Left ventricle myocardium inferior (tissue), 1 donor: ENCODE results near the gene CDK16. TPM values are rescaled to one million over a fixed set of nuclear protein-coding genes. Genes with fewer than 3 reads are reported as not detected.

ENCODE experiments used
- DNase-seq: peaks from one replicate; pipeline ENCODE4 v3.0.0-alpha.2; 2020
- H3K27ac ChIP-seq: fragments of 200-600 bp; replicated peaks from 2 replicates; pipeline ENCODE4 v1.8.0; 2021
- H3K27me3 ChIP-seq: fragments of 200-600 bp; 2 replicates; pipeline ENCODE4 v1.8.0; 2021; ENCODE audit warnings: low read depth
- H3K36me3 ChIP-seq: fragments of 200-600 bp; 2 replicates; pipeline ENCODE4 v1.8.0; 2021
- H3K4me1 ChIP-seq: fragments of 200-600 bp; 2 replicates; pipeline ENCODE4 v1.8.0; 2021
- H3K4me3 ChIP-seq: fragments of 200-600 bp; 2 replicates; pipeline ENCODE4 v1.8.0; 2021; ENCODE audit warnings: mild to moderate bottlenecking, moderate library complexity
- H3K9me3 ChIP-seq: fragments of 200-600 bp; replicated peaks from 2 replicates; pipeline ENCODE4 v1.8.0; 2021
- intact Hi-C: fragments of 100-400 bp; cut with micrococcal nuclease; formaldehyde crosslinking; loops from one replicate; pipeline ENCODE4 v1.11.0; 2022
- total RNA-seq: library from RNA; stranded (reverse); fragmentation: NEBNext Ultra II Directional; extraction: Animal tissue kit (Norgen Biotek cat#: 25700); gene quantifications from one replicate; pipeline ENCODE4 v1.2.1, GENCODE V29; 2021
- TF ChIP-seq, protein P1 (sequence below): fragments of 200-600 bp; IDR thresholded peaks from 2 replicates; pipeline ENCODE4 v1.8.0; 2021; ENCODE audit warnings: antibody characterized with exemption, mild to moderate bottlenecking, borderline replicate concordance
- donor health status: DM: no; HTN: yes; CAD: no; lungs with severe emphysema.

The CDK16 gene
- total RNA-seq, 1 donor from 2014 or later = 120 TPM

GRCh38 chrX:47186096-47186740 is 32.3 kb upstream of the CDK16 start:
- no peaks in the 10 kb centered on the region for H3K27me3 ChIP-seq
- DNase-seq = no peak
- no peaks in the 10 kb centered on the region for H3K4me1 ChIP-seq
- intact Hi-C loops = no loop called here
- TF ChIP-seq, protein P1, sequence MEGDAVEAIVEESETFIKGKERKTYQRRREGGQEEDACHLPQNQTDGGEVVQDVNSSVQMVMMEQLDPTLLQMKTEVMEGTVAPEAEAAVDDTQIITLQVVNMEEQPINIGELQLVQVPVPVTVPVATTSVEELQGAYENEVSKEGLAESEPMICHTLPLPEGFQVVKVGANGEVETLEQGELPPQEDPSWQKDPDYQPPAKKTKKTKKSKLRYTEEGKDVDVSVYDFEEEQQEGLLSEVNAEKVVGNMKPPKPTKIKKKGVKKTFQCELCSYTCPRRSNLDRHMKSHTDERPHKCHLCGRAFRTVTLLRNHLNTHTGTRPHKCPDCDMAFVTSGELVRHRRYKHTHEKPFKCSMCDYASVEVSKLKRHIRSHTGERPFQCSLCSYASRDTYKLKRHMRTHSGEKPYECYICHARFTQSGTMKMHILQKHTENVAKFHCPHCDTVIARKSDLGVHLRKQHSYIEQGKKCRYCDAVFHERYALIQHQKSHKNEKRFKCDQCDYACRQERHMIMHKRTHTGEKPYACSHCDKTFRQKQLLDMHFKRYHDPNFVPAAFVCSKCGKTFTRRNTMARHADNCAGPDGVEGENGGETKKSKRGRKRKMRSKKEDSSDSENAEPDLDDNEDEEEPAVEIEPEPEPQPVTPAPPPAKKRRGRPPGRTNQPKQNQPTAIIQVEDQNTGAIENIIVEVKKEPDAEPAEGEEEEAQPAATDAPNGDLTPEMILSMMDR = no peak
- peaks cover 38% of the 10 kb centered on the region for H3K36me3 ChIP-seq
- H3K4me3 ChIP-seq = no peak overlapping the region
- H3K9me3 ChIP-seq = no peaks in the 10 kb centered on the region
- no peak overlapping the region for H3K27ac ChIP-seq

- no peak overlapping the region for H3K4me3 ChIP-seq
- TF ChIP-seq, protein P1 = no peak
- no peaks in the 10 kb centered on the region for H3K27me3 ChIP-seq
- no peak for DNase-seq
- intact Hi-C loops = no loop called here
- peaks cover 5% of the 10 kb centered on the region for H3K4me1 ChIP-seq
- H3K27ac ChIP-seq = no peak overlapping the region
- no peaks in the 10 kb centered on the region for H3K9me3 ChIP-seq
- H3K36me3 ChIP-seq = peaks cover 30% of the 10 kb centered on the region
Measured at GRCh38 chrX:47187106-47187677, 31.3 kb upstream of the CDK16 start.

- H3K4me3 ChIP-seq = no peak overlapping the region
- H3K4me1 ChIP-seq = peaks cover 15% of the 10 kb centered on the region
- no peak overlapping the region for H3K27ac ChIP-seq
- no peaks in the 10 kb centered on the region for H3K9me3 ChIP-seq
- no peak for DNase-seq
- H3K36me3 ChIP-seq = peaks cover 15% of the 10 kb centered on the region
- intact Hi-C loops = loop anchor here (10.0 kb wide), 1 partner anchor 195 kb away; no protein-coding TSS in a partner anchor
- no peaks in the 10 kb centered on the region for H3K27me3 ChIP-seq
- TF ChIP-seq, protein P1 = no peak
Measured at GRCh38 chrX:47189906-47190305, 28.6 kb upstream of the CDK16 start.

DNA sequence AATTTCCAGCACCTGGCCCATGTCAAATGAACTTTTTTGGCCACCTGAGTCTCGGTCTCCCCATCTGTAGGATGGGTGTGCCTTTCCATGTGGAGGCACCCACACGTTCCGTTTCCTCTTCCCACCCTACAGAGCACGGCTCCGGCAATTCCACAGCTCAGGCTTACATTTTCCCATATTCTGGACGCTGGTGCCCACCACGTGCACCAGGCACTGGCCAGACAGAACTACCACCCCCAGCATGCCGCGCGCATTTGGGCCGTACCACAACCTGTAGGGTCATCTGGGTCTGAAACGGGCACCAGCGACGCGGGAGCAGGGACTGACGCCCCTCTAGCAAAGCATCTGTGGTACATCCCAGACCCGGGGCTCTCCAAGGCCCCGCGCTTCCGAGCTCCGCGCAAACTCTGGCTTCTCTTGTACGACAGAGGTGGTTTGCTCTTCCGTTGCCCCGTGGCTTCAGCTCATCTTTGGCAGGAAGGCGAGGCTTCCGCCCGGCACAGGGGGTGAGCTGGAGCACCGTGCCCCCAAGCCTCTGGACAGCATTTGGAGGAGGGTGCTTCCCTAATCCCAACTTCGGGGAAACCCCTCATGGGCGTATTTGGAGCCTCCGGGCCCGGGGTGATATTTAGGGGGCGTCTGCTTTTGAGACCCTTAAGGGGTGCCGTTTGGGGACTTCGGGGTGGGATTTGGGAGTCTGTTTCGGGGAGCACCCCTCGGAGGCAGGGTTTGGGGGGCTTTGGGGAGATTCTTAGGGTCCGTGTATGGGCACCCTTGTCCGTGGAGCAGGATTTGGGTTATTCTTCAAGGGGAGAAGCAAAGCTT is 27.8 kb upstream of the CDK16 start:
- H3K27me3 ChIP-seq = no peaks in the 10 kb centered on the region
- H3K4me1 ChIP-seq = peaks cover 23% of the 10 kb centered on the region
- peak overlapping the region; percentile 33 for H3K27ac ChIP-seq
- no peaks in the 10 kb centered on the region for H3K9me3 ChIP-seq
- TF ChIP-seq, protein P1 = no peak
- peak overlapping the region; percentile 71 for H3K4me3 ChIP-seq
- intact Hi-C loops = loop anchor here (10.0 kb wide), 1 partner anchor 194 kb away; no protein-coding TSS in a partner anchor
- peak; percentile 82 for DNase-seq
- peaks cover 11% of the 10 kb centered on the region for H3K36me3 ChIP-seq

DNA sequence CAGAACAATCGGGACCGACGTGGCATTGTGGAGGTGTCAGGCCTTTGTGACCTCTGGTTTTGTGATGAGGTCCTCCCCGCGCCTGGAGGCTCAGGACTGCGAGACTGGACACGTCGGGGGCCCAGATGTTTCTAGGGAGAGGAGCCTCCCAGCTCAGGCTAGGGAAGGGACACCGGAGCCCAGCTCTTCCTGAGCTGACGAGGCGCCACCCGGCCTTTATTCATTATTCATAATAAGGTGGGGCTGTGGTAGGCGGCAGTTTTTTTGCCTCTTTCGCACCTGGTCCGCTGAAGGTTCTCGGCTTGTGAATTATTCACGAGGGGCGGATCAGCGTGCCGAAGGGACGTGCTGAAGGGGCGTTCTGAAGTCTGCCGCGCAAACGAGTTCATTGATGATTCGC is 27.1 kb upstream of the CDK16 start:
- Histone ChIP-seq H3K36me3 (peaks cover 4% of the 10 kb centered on the region), H3K9me3 (no peaks in the 10 kb centered on the region), H3K4me1 (peaks cover 29% of the 10 kb centered on the region), H3K27ac (peak overlapping the region; percentile 33), H3K27me3 (no peaks in the 10 kb centered on the region), H3K4me3 (peak overlapping the region; percentile 71)
- TF ChIP-seq, protein P1 = no peak
- DNase-seq = no peak
- intact Hi-C loops = loop anchor here (10.0 kb wide), 1 partner anchor 193 kb away; no protein-coding TSS in a partner anchor
